Measurements from ENCODE around the gene ASTN2.

DNA sequence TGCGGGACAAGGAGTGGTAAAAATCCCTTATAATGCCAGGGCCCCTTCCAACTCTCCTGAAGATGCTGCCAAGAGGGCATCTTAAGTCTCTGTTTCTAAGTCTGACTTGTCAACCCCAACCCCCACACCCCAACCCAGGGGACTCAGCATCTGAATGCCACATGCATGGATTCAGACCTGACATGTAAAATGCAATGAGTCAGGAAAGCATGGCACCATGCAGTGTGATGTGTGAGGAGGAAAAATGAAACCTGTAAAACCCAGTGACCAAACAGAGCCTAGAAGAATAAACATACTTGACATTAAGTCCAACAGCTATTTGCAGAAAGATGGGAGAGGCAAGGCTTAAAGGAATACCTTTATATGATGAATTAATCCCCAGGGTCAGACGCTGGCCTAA is 112.4 kb downstream of the ASTN2 start:
- TF ChIP-seq TBP (optimal IDR thresholded peaks at IDR 0.05; ENCODE audit: low read depth, low read length) (no peak), SP1 (CRISPR knock-in tag; IDR thresholded peaks at IDR 0.05) (no peak), NFE2L1 (tag; IDR thresholded peaks at IDR 0.05; ENCODE audit: borderline replicate concordance, low read depth) (no peak), SMAD4 (CRISPR knock-in tag; conservative IDR thresholded peaks at IDR 0.05) (no peak), BDP1 (IDR thresholded peaks at IDR 0.05; ENCODE audit: insufficient read depth, insufficient read length) (no peak), MYC (IDR thresholded peaks at IDR 0.05; ENCODE audit: low read depth, low read length) (no peak), MYC (CRISPR knock-in tag; IDR thresholded peaks at IDR 0.05; ENCODE audit: borderline replicate concordance, low read depth) (no peak), MAFF (IDR thresholded peaks at IDR 0.05; ENCODE audit: low read length) (no peak), SMC3 (conservative IDR thresholded peaks at IDR 0.05; ENCODE audit: insufficient read depth, low read depth, low read length) (no peak), SMARCA4 (IDR thresholded peaks at IDR 0.05) (no peak), RAD21 (CRISPR knock-in tag; conservative IDR thresholded peaks at IDR 0.05 in 1 of 2, IDR thresholded peaks at IDR 0.05 in 1 of 2) (no peak)
- TF ChIP-seq, protein P1, sequence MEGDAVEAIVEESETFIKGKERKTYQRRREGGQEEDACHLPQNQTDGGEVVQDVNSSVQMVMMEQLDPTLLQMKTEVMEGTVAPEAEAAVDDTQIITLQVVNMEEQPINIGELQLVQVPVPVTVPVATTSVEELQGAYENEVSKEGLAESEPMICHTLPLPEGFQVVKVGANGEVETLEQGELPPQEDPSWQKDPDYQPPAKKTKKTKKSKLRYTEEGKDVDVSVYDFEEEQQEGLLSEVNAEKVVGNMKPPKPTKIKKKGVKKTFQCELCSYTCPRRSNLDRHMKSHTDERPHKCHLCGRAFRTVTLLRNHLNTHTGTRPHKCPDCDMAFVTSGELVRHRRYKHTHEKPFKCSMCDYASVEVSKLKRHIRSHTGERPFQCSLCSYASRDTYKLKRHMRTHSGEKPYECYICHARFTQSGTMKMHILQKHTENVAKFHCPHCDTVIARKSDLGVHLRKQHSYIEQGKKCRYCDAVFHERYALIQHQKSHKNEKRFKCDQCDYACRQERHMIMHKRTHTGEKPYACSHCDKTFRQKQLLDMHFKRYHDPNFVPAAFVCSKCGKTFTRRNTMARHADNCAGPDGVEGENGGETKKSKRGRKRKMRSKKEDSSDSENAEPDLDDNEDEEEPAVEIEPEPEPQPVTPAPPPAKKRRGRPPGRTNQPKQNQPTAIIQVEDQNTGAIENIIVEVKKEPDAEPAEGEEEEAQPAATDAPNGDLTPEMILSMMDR (IDR thresholded peaks at IDR 0.05 in 2 of 3, conservative IDR thresholded peaks at IDR 0.05 in 1 of 3; ENCODE audit: insufficient read depth in 2 of 3, low read depth in 1 of 3, low read length in 3 of 3), result no peak
- TF ChIP-seq, protein P2, sequence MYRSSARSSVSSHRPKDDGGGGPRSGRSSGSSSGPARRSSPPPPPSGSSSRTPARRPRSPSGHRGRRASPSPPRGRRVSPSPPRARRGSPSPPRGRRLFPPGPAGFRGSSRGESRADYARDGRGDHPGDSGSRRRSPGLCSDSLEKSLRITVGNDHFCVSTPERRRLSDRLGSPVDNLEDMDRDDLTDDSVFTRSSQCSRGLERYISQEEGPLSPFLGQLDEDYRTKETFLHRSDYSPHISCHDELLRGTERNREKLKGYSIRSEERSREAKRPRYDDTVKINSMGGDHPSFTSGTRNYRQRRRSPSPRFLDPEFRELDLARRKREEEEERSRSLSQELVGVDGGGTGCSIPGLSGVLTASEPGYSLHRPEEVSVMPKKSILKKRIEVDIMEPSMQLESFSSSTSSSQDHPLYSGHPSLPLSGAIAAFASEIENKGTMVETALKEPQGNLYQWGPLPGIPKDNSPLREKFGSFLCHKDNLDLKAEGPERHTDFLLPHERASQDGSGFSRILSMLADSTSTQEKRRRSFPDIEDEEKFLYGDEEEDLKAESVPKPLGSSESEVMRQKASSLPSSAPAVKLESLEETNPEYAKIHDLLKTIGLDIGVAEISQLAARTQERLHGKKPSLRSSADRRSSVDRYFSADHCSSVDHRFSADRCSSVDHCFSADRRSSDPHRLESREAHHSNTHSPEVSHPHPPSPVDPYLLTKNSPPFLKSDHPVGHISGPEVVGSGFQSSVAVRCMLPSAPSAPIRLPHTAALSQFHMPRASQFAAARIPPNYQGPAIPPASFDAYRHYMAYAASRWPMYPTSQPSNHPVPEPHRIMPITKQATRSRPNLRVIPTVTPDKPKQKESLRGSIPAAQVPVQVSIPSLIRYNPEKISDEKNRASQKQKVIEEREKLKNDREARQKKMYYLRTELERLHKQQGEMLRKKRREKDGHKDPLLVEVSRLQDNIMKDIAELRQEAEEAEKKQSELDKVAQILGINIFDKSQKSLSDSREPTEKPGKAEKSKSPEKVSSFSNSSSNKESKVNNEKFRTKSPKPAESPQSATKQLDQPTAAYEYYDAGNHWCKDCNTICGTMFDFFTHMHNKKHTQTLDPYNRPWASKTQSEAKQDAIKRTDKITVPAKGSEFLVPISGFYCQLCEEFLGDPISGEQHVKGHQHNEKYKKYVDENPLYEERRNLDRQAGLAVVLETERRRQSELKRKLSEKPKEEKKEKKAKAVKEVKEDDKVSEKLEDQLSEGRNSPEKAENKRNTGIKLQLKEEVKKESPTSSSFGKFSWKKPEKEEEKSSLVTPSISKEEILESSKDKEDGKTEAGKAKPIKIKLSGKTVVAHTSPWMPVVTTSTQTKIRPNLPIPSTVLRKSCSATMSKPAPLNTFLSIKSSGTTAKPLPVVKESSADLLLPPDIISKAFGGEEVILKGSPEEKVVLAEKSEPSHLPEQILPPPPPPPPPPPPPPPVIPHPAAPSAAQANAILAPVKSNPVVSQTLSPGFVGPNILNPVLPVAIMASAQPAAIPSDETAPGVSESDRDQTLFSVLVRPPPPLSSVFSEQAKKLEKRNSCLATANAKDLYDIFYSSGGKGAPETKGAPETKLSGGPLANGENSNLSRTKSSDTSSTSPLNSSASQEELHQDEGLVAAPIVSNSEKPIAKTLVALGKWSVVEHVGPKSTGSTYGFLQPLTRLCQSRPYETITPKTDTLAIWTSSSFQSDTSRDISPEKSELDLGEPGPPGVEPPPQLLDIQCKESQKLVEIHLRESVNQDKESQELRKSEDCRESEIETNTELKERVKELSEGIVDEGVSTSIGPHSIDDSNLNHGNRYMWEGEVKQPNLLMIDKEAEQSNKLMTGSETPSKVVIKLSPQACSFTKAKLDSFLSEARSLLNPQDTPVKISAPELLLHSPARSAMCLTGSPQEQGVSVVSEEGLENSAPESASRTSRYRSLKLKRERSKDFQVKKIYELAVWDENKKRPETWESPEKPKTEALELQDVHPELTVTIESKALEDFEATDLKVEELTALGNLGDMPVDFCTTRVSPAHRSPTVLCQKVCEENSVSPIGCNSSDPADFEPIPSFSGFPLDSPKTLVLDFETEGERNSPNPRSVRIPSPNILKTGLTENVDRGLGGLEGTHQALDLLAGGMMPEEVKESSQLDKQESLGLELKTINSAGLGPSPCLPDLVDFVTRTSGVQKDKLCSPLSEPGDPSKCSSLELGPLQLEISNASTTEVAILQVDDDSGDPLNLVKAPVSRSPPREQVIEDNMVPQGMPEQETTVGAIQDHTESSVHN (IDR thresholded peaks at IDR 0.05; ENCODE audit: borderline replicate concordance in 1 of 2, low read depth in 1 of 2), result no peak
- TF ChIP-seq, protein P3, sequence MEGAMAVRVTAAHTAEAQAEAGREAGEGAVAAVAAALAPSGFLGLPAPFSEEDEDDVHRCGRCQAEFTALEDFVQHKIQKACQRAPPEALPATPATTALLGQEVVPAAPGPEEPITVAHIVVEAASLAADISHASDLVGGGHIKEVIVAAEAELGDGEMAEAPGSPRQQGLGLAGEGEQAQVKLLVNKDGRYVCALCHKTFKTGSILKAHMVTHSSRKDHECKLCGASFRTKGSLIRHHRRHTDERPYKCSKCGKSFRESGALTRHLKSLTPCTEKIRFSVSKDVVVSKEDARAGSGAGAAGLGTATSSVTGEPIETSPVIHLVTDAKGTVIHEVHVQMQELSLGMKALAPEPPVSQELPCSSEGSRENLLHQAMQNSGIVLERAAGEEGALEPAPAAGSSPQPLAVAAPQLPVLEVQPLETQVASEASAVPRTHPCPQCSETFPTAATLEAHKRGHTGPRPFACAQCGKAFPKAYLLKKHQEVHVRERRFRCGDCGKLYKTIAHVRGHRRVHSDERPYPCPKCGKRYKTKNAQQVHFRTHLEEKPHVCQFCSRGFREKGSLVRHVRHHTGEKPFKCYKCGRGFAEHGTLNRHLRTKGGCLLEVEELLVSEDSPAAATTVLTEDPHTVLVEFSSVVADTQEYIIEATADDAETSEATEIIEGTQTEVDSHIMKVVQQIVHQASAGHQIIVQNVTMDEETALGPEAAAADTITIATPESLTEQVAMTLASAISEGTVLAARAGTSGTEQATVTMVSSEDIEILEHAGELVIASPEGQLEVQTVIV (CRISPR knock-in tag; IDR thresholded peaks at IDR 0.05; ENCODE audit: borderline replicate concordance), result no peak
- TF ChIP-seq, protein P4, sequence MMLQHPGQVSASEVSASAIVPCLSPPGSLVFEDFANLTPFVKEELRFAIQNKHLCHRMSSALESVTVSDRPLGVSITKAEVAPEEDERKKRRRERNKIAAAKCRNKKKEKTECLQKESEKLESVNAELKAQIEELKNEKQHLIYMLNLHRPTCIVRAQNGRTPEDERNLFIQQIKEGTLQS (IDR thresholded peaks at IDR 0.05), result no peak
- TF ChIP-seq, protein P4 (CRISPR knock-in tag; conservative IDR thresholded peaks at IDR 0.05), result no peak

All from K562 (cell line).